ENCODE results near the gene KRT85.

DNA sequence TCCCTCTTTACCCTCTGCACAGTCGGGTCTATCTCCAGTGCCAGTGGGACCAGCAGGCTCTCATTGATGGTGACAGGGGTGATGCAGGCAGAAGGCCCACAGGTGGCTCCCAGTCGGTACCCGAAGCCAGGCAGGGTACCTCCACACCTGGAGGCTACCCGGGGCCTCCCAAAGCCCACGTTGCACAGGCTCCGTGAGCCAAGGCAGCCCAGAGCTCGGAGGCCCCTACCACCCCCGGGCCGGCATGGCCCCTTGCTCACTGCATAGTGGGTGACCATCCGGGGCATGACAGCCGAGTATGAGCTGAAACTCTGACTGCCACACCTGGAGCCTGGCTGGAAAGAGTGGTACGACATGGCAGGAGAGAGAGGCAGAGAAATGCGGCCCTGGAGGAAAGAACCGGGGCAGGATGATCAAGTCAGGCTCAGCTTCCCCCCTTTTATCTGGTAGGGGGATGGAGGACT, 38.7 kb upstream of the KRT85 start, which contains the start of gene KRT82:
- TF ChIP-seq, protein P1, sequence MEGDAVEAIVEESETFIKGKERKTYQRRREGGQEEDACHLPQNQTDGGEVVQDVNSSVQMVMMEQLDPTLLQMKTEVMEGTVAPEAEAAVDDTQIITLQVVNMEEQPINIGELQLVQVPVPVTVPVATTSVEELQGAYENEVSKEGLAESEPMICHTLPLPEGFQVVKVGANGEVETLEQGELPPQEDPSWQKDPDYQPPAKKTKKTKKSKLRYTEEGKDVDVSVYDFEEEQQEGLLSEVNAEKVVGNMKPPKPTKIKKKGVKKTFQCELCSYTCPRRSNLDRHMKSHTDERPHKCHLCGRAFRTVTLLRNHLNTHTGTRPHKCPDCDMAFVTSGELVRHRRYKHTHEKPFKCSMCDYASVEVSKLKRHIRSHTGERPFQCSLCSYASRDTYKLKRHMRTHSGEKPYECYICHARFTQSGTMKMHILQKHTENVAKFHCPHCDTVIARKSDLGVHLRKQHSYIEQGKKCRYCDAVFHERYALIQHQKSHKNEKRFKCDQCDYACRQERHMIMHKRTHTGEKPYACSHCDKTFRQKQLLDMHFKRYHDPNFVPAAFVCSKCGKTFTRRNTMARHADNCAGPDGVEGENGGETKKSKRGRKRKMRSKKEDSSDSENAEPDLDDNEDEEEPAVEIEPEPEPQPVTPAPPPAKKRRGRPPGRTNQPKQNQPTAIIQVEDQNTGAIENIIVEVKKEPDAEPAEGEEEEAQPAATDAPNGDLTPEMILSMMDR (IDR thresholded peaks at IDR 0.05), result no peak
- no peak for TF ChIP-seq ZFX (IDR thresholded peaks at IDR 0.05; ENCODE audit: borderline replicate concordance)

Measured in 22Rv1 (cell line).